Neural progenitor cell (in vitro differentiated cells): ENCODE data around the gene LHCGR. TPM values are rescaled to one million over a fixed set of nuclear protein-coding genes. Genes with fewer than 3 reads are reported as not detected.
A peak's percentile ranks its signal among the peaks of the same experiment; 100 is the strongest.

Source experiments
- DNase-seq: peaks from one replicate; pipeline ENCODE4 v3.0.0-alpha.2; 2016; ENCODE audit warnings: low spot score
- H2AFZ ChIP-seq: fragments of 200-600 bp; sonication (generic); replicated peaks from 2 replicates; pipeline ENCODE4 v1.6.1; 2016; ENCODE audit warnings: antibody characterized with exemption
- H3F3A ChIP-seq: fragments of 200-600 bp; sonication (generic); 2 replicates; pipeline ENCODE4 v1.6.1; 2016; ENCODE audit warnings: antibody characterized with exemption, low read depth
- H3K27ac ChIP-seq: fragments of 200-600 bp; sonication (generic); 2 replicates; pipeline ENCODE4 v1.5.1; 2016; ENCODE audit warnings: mild to moderate bottlenecking
- H3K27me3 ChIP-seq: fragments of 200-600 bp; sonication (generic); 2 replicates; pipeline ENCODE4 v1.6.1; 2016; ENCODE audit warnings: mild to moderate bottlenecking, moderate library complexity
- H3K36me3 ChIP-seq: fragments of 200-600 bp; sonication (generic); 2 replicates; pipeline ENCODE4 v1.5.1; 2016
- H3K4me1 ChIP-seq: fragments of 200-600 bp; sonication (generic); 2 replicates; pipeline ENCODE4 v1.6.1; 2016; ENCODE audit warnings: mixed run types
- H3K4me2 ChIP-seq: fragments of 200-600 bp; sonication (generic); 2 replicates; pipeline ENCODE4 v1.6.1; 2016
- H3K4me3 ChIP-seq: fragments of 200-600 bp; sonication (generic); 2 replicates; pipeline ENCODE4 v1.5.1; 2016
- H3K79me2 ChIP-seq: fragments of 200-600 bp; sonication (generic); 2 replicates; pipeline ENCODE4 v1.6.1; 2016; ENCODE audit warnings: low read depth
- H3K9ac ChIP-seq: fragments of 200-600 bp; sonication (generic); 2 replicates; pipeline ENCODE4 v1.6.1; 2016
- H3K9me3 ChIP-seq: fragments of 200-600 bp; sonication (generic); 2 replicates; pipeline ENCODE4 v1.5.1; 2016; ENCODE audit warnings: low read depth
- H4K20me1 ChIP-seq: fragments of 200-600 bp; sonication (generic); 2 replicates; pipeline ENCODE4 v1.6.1; 2016; ENCODE audit warnings: low read depth
- H3K27ac Mint-ChIP-seq: 3 replicates; pipeline ENCODE4 v1.8.0; 2021; ENCODE audit warnings: mixed read lengths
- H3K27me3 Mint-ChIP-seq: 2 replicates; pipeline ENCODE4 v1.8.0; 2022; ENCODE audit warnings: low read depth, mild to moderate bottlenecking, inconsistent platforms, moderate library complexity, mixed read lengths; ENCODE audit not compliant: insufficient read depth
- H3K36me3 Mint-ChIP-seq: 3 replicates; pipeline ENCODE4 v1.8.0; 2021; ENCODE audit warnings: mixed read lengths
- H3K4me1 Mint-ChIP-seq: 3 replicates; pipeline ENCODE4 v1.8.0; 2021; ENCODE audit warnings: mixed read lengths
- H3K4me3 Mint-ChIP-seq: 3 replicates; pipeline ENCODE4 v1.8.0; 2021; ENCODE audit warnings: mild to moderate bottlenecking, moderate library complexity, mixed read lengths
- H3K9me3 Mint-ChIP-seq: 3 replicates; pipeline ENCODE4 v1.8.0; 2020; ENCODE audit warnings: mixed read lengths
- CTCF ChIP-seq: fragments of 200-600 bp; sonication (generic); IDR thresholded peaks from 2 replicates; pipeline ENCODE4 v1.5.1; 2017; ENCODE audit warnings: antibody characterized with exemption, mild to moderate bottlenecking
- EZH2 ChIP-seq: fragments of 200-600 bp; sonication (generic); IDR thresholded peaks from 2 replicates; pipeline ENCODE4 v1.6.1; 2017; ENCODE audit warnings: antibody characterized with exemption, mild to moderate bottlenecking, moderate library complexity
- EZH2phosphoT487 ChIP-seq: fragments of 200-600 bp; sonication (generic); IDR thresholded peaks from 2 replicates; pipeline ENCODE4 v1.6.1; 2017; ENCODE audit warnings: antibody characterized with exemption
- total RNA-seq: library from RNA; depleted of rRNA; stranded (reverse); fragments of >200 nt; gene quantifications from 2 replicates; pipeline ENCODE4 v1.2.3, GENCODE V29; 2015; ENCODE audit warnings: low replicate concordance

Gene LHCGR
- total RNA-seq, 1 donor from 2014 or later: not detected

- TF ChIP-seq EZH2: no peak
- TF ChIP-seq EZH2phosphoT487: no peak
- TF ChIP-seq CTCF: no peak
- H3K27me3 Mint-ChIP-seq: no peaks in the 10 kb centered on the region
- no peak overlapping the region for H2AFZ ChIP-seq
Observed at GRCh38 chr2:48693645-48694044, 61.9 kb downstream of the LHCGR start.

GRCh38 chr2:48693066-48693465 is 62.5 kb downstream of the LHCGR start:
- H2AFZ ChIP-seq: no peak overlapping the region
- peaks cover 33% of the 10 kb centered on the region for H3K4me1 ChIP-seq
- TF ChIP-seq CTCF (no peak), EZH2phosphoT487 (no peak), EZH2 (no peak)
- no peak overlapping the region for H3K27ac ChIP-seq
- peaks cover 22% of the 10 kb centered on the region for H3F3A ChIP-seq
- Mint-ChIP-seq H3K4me3 (no peak overlapping the region), H3K4me1 (peaks cover 34% of the 10 kb centered on the region), H3K27me3 (no peaks in the 10 kb centered on the region), H3K27ac (no peak overlapping the region), H3K36me3 (no peaks in the 10 kb centered on the region), H3K9me3 (no peaks in the 10 kb centered on the region)
- no peak overlapping the region for H3K9ac ChIP-seq
- no peaks in the 10 kb centered on the region for H3K9me3 ChIP-seq
- no peak overlapping the region for H3K4me3 ChIP-seq
- peak overlapping the region; percentile 19 for H3K4me2 ChIP-seq
- no peaks in the 10 kb centered on the region for H3K79me2 ChIP-seq
- H3K27me3 ChIP-seq: no peaks in the 10 kb centered on the region
- no peak for DNase-seq
- H4K20me1 ChIP-seq: no peaks in the 10 kb centered on the region
- no peaks in the 10 kb centered on the region for H3K36me3 ChIP-seq

More at GRCh38 chr2:48693645-48694044, 61.9 kb downstream of the LHCGR start:
- peaks cover 39% of the 10 kb centered on the region for H3K4me1 Mint-ChIP-seq
- Histone ChIP-seq H4K20me1 (no peaks in the 10 kb centered on the region), H3K79me2 (no peaks in the 10 kb centered on the region), H3K36me3 (no peaks in the 10 kb centered on the region), H3K9ac (no peak overlapping the region), H3K4me3 (no peak overlapping the region), H3K4me1 (peaks cover 37% of the 10 kb centered on the region), H3K27ac (no peak overlapping the region), H3K27me3 (no peaks in the 10 kb centered on the region), H3K4me2 (peak overlapping the region; percentile 19), H3F3A (peaks cover 22% of the 10 kb centered on the region), H3K9me3 (no peaks in the 10 kb centered on the region)
- no peak overlapping the region for H3K4me3 Mint-ChIP-seq
- no peak overlapping the region for H3K27ac Mint-ChIP-seq
- H3K9me3 Mint-ChIP-seq: no peaks in the 10 kb centered on the region
- no peak for DNase-seq
- H3K36me3 Mint-ChIP-seq: no peaks in the 10 kb centered on the region

- Histone ChIP-seq H3K4me1 (peaks cover 33% of the 10 kb centered on the region), H3K36me3 (no peaks in the 10 kb centered on the region), H2AFZ (no peak overlapping the region), H3K27ac (peak overlapping the region; percentile 35), H3K79me2 (no peaks in the 10 kb centered on the region), H3K9ac (no peak overlapping the region), H3F3A (peaks cover 22% of the 10 kb centered on the region), H3K4me3 (no peak overlapping the region), H3K9me3 (no peaks in the 10 kb centered on the region), H3K4me2 (no peak overlapping the region), H4K20me1 (no peaks in the 10 kb centered on the region), H3K27me3 (no peaks in the 10 kb centered on the region)
- H3K27me3 Mint-ChIP-seq: no peaks in the 10 kb centered on the region
- peak overlapping the region; percentile 48 for H3K27ac Mint-ChIP-seq
- H3K36me3 Mint-ChIP-seq: no peaks in the 10 kb centered on the region
- TF ChIP-seq CTCF (no peak), EZH2 (no peak), EZH2phosphoT487 (no peak)
- H3K4me3 Mint-ChIP-seq: no peak overlapping the region
- no peaks in the 10 kb centered on the region for H3K9me3 Mint-ChIP-seq
- H3K4me1 Mint-ChIP-seq: peaks cover 34% of the 10 kb centered on the region
- peak; percentile 37 for DNase-seq
Observed at GRCh38 chr2:48691935-48692691, 63.4 kb downstream of the LHCGR start.
